C4-2B (cell line): ENCODE measurements around the gene TMEM117.

Experiments
- ZFX ChIP-seq: fragments of 450-650 bp; IDR thresholded peaks from 2 replicates; pipeline ENCODE4 v1.6.1; 2017
- TF ChIP-seq, protein P1 (sequence below): fragments of 450-650 bp; conservative IDR thresholded peaks from 2 replicates; pipeline ENCODE4 v1.5.1; 2017; ENCODE audit warnings: mild to moderate bottlenecking

DNA sequence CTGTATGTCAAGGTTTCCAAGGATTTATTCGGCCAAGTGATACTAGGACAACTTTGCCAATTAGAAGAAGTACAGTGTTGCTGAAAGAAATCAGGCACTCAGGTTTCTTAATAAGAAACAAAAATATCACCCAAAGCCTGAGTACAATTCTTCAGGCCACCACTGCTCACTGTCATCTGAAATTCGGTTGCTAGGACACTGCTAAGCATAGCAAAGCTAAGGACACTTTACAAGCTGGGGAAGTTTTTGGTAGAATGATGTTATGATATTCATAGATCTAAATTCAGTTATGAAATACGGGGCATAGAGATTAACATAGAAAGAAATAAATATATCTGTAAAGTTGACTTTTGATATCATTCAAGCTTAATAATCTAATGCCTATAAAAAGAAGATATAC lies 535.1 kb downstream of the TMEM117 start:
- TF ChIP-seq, protein P1, sequence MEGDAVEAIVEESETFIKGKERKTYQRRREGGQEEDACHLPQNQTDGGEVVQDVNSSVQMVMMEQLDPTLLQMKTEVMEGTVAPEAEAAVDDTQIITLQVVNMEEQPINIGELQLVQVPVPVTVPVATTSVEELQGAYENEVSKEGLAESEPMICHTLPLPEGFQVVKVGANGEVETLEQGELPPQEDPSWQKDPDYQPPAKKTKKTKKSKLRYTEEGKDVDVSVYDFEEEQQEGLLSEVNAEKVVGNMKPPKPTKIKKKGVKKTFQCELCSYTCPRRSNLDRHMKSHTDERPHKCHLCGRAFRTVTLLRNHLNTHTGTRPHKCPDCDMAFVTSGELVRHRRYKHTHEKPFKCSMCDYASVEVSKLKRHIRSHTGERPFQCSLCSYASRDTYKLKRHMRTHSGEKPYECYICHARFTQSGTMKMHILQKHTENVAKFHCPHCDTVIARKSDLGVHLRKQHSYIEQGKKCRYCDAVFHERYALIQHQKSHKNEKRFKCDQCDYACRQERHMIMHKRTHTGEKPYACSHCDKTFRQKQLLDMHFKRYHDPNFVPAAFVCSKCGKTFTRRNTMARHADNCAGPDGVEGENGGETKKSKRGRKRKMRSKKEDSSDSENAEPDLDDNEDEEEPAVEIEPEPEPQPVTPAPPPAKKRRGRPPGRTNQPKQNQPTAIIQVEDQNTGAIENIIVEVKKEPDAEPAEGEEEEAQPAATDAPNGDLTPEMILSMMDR = no peak
- no peak for TF ChIP-seq ZFX
